A549 treated with GW870086 at 1 μM for 4 hours (cell line): Measurements from ENCODE around the gene NEK1. TPM values are rescaled to one million over a fixed set of nuclear protein-coding genes. Genes with fewer than 3 reads are reported as not detected.

Experiments used
- total RNA-seq: library from RNA; stranded (reverse); fragments of 200-300 nt; extraction: Qiagen RNA extraction; gene quantifications from 5 replicates; pipeline ENCODE4 v1.2.3, GENCODE V29; 2022; ENCODE audit warnings: low read depth

The NEK1 gene, protein sequence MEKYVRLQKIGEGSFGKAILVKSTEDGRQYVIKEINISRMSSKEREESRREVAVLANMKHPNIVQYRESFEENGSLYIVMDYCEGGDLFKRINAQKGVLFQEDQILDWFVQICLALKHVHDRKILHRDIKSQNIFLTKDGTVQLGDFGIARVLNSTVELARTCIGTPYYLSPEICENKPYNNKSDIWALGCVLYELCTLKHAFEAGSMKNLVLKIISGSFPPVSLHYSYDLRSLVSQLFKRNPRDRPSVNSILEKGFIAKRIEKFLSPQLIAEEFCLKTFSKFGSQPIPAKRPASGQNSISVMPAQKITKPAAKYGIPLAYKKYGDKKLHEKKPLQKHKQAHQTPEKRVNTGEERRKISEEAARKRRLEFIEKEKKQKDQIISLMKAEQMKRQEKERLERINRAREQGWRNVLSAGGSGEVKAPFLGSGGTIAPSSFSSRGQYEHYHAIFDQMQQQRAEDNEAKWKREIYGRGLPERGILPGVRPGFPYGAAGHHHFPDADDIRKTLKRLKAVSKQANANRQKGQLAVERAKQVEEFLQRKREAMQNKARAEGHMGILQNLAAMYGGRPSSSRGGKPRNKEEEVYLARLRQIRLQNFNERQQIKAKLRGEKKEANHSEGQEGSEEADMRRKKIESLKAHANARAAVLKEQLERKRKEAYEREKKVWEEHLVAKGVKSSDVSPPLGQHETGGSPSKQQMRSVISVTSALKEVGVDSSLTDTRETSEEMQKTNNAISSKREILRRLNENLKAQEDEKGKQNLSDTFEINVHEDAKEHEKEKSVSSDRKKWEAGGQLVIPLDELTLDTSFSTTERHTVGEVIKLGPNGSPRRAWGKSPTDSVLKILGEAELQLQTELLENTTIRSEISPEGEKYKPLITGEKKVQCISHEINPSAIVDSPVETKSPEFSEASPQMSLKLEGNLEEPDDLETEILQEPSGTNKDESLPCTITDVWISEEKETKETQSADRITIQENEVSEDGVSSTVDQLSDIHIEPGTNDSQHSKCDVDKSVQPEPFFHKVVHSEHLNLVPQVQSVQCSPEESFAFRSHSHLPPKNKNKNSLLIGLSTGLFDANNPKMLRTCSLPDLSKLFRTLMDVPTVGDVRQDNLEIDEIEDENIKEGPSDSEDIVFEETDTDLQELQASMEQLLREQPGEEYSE (N-terminal part only)
- 2.2 to 3.1 TPM (median 3.0 TPM) in 5 replicates for total RNA-seq

DNA sequence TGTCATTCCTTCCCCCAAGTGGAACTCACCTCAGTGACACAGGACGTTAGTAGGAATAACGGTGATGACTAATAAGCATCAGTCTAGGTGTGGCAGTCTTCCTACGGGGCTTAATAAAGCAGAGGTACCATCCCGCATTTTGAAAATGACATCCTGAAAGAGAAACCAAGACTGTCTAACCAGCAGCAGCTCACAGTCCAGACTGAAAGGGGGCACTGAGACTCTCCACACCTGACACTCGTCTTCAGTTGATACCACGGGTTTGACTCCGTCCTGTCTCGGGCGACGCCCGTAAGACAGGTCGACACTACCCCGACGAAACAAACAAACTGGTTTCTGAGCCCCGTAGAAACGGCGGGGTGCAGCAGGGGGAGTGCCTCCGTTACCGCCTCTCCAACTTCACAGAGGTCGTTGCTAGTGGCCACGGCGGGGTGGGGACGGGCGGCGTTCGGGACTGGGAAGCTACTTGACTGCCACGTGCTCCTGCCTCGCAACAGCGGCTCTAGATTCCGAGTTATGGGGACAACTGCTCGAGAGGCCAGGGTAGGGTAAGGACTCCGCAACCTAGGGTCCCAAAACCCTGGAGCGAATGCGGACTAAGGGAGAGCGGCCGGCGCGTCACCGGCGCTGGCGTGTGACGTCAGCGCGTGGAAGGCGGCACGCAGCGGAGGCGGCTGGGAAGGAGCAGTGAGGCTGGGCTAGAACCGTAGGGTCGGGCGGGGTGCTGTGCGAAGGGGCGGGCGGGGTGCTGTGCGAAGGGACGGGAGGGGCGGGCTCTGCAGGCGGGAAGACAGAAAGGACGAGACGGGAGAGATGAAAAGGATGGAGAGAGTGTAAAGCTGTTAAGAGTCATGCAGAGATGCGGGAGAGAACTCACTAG is at the start of gene NEK1:
Gene NEK1 (minus strand): TSS at position 593 of the 880 bp plus-strand sequence. CDS start 9,953 bp downstream, outside the sequence.

DNA sequence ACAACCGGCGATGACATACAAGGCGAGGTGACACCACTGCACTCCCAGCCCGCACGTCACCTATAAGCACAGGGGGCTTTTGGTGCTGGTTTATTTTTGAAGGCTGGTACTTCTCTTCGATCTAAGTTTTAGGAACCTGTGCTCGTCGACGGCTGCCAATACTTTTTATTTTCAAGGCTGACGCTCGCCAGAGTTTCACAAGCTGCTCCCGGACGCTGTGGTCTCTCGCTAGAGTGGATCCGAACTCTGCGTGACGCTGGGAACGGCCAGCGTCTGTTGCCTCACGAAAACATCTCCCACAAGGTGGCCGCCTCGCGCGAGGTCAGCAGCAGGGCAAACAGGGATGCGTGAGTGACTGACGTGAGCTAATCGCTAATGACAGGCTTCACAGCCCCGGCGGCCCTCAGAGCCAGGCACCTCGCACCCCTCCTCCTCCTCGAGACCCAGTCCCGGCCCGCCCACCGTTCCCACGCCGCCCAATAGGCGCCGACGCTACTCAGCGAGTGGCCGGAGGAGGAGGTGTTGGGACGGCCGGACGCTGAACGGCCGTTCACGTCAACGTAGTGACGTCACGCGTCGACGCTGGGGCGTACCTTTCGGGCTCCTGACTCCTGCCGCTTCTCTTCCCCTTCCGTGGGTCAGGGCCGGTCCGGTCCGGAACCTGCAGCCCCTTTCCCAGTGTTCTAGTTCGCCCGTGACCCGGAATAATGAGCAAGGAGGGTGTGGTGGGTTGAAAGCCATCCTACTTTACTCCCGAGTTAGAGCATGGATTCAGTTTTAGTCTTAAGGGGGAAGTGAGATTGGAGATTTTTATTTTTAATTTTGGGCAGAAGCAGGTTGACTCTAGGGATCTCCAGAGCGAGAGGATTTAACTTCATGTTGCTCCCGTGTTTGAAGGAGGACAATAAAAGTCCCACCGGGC is 7.8 kb upstream of the NEK1 start, which contains the start of gene CLCN3:
Gene CLCN3 (plus strand): TSS at position 621 of the 922 bp plus-strand sequence. CDS start 15,351 bp downstream, outside the sequence.

Other genes with a start within 250 kb of the NEK1 start
- 12.8 to 19.9 TPM (median 18.6 TPM) in 5 replicates for gene CLCN3, start 8.0 kb upstream of the NEK1 start, total RNA-seq
- 15.5 to 19.4 TPM (median 17.3 TPM) in 5 replicates for gene HPF1, start 145.4 kb upstream of the NEK1 start, total RNA-seq